Skeletal muscle tissue (tissue), 4 donors: ENCODE measurements around the gene PUM1. TPM values are rescaled to one million over a fixed set of nuclear protein-coding genes. Genes with fewer than 3 reads are reported as not detected.
A peak's percentile ranks its signal among the peaks of the same experiment; 100 is the strongest.

Experiments
- H3K27ac ChIP-seq: one replicate; pipeline ENCODE4 v1.7.0; 2013; ENCODE audit warnings: mild to moderate bottlenecking, low read depth, low read length, inconsistent platforms
- H3K27me3 ChIP-seq, 3 donors: one replicate each; pipeline ENCODE4 v1.7.0; 2013; ENCODE audit warnings: low read length in 3 of 3; ENCODE audit not compliant: control insufficient read depth in 3 of 3, insufficient read depth in 3 of 3
- H3K36me3 ChIP-seq, 3 donors: one replicate each; pipeline ENCODE4 v1.7.0; 2013; ENCODE audit warnings: low read length in 3 of 3; ENCODE audit not compliant: control insufficient read depth in 3 of 3, insufficient read depth in 3 of 3
- H3K4me1 ChIP-seq, 3 donors: one replicate each; pipeline ENCODE4 v1.7.0; 2013; ENCODE audit warnings: low read length in 3 of 3, mild to moderate bottlenecking in 3 of 3; ENCODE audit not compliant: control insufficient read depth in 3 of 3, insufficient read depth in 3 of 3
- H3K4me3 ChIP-seq, 3 donors: one replicate each; pipeline ENCODE4 v1.7.0; 2013; ENCODE audit warnings: low read length in 3 of 3
- H3K9ac ChIP-seq, 3 donors: one replicate each; pipeline ENCODE4 v1.7.0; 2013; ENCODE audit warnings: low read length in 3 of 3, mild to moderate bottlenecking in 3 of 3, moderate library complexity in 2 of 3, low read depth in 1 of 3
- H3K9me3 ChIP-seq, 3 donors: one replicate each; pipeline ENCODE4 v1.7.0; 2013; ENCODE audit warnings: low read length in 3 of 3; ENCODE audit not compliant: control insufficient read depth in 3 of 3
- total RNA-seq: library from RNA; depleted of rRNA; stranded (reverse); fragments of >200 nt; gene quantifications from one replicate; pipeline ENCODE4 v1.2.3, GENCODE V29; 2014
- donor health status: Osteomylitis.

Gene PUM1
- total RNA-seq, 1 donor from 2014 or later, result 68.9 TPM

DNA sequence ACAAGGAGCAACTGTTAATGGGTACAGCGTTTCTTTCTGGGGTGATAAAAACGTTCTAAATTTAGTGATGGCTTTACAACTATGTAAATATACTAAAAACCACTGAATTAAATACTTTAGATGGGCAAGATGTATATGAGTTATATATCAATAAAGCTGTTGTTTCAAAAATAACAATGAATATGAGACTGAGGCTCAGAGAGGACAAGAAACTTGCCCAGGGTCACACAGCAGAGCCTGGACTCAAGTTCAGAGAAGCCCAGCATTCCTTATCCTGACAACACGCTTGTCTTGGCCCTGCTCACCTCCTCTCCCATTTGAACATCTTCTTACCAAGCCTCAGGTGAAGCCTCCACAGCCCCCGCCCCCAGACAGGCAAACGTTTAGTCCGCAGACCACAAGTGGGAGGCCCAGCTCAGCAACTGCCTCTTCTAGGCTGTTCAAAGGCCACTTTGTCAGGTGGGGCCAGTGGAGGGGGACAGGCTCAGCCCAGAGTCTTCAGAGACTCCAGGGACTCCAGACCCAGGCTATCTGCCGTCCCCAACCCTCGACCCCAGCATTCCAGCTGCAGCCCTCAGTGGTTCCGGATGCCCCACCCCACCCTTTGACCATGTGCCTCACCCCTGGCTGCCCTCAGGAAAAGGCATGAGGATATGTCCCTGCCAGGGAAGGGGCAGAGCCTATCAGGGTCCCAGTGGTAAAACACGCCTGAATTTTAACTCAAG is 174.9 kb downstream of the PUM1 start:
- peaks cover 9 to 23% (median 20%) of the 10 kb centered on the region in 3 donors for H3K4me1 ChIP-seq
- H3K4me3 ChIP-seq, result no peak overlapping the region
- H3K27me3 ChIP-seq, result peaks cover 2 to 7% (median 3%) of the 10 kb centered on the region in 3 donors
- no peaks in the 10 kb centered on the region for H3K9me3 ChIP-seq
- no peaks in the 10 kb centered on the region for H3K36me3 ChIP-seq
- no peak overlapping the region for H3K27ac ChIP-seq
- no peak overlapping the region for H3K9ac ChIP-seq

- no peaks in the 10 kb centered on the region for H3K36me3 ChIP-seq
- H3K4me3 ChIP-seq, result no peak overlapping the region
- H3K9me3 ChIP-seq, result no peaks in the 10 kb centered on the region
- H3K27ac ChIP-seq, result no peak overlapping the region
- H3K9ac ChIP-seq, result no peak overlapping the region
- H3K4me1 ChIP-seq, result peaks cover 9 to 26% (median 20%) of the 10 kb centered on the region in 3 donors
- H3K27me3 ChIP-seq, result peaks cover 0 to 3% (median 3%) of the 10 kb centered on the region in 3 donors
Measured at GRCh38 chr1:30889511-30889910, 176.0 kb downstream of the PUM1 start.

DNA sequence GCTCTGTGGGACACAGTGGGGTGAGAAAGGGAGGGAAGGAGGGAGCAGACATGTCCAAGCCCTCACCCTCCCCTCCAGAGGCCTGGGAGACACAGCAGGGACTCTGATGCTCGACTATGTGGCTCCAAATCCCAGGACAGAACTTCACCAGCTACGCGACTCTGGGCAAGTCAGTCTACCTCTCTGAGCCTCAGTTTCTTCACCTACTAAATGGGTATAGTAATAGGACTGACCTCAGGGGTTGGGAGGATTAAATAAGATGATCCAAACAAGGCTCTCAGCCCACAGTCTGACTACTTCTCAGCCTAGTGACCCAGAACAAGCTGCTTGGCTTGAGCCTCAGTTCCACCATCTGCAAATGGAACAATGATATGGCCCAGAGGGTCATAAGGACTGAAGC is 176.5 kb downstream of the PUM1 start:
- Histone ChIP-seq H3K9ac (peak overlapping the region; percentile 47 to 64 (median 50)), H3K9me3 (no peaks in the 10 kb centered on the region), H3K27ac (peak overlapping the region; percentile 62), H3K36me3 (no peaks in the 10 kb centered on the region), H3K27me3 (peaks cover 0 to 3% (median 3%) of the 10 kb centered on the region in 3 donors), H3K4me3 (no peak overlapping the region), H3K4me1 (peaks cover 9 to 26% (median 20%) of the 10 kb centered on the region in 3 donors)

- Histone ChIP-seq H3K9me3 (no peaks in the 10 kb centered on the region), H3K27ac (peak overlapping the region; percentile 62), H3K36me3 (no peaks in the 10 kb centered on the region), H3K4me3 (no peak overlapping the region), H3K9ac (peak overlapping the region in 2 of 3 donors; percentile 50 to 64), H3K27me3 (peaks cover 0 to 3% (median 3%) of the 10 kb centered on the region in 3 donors), H3K4me1 (peaks cover 9 to 26% (median 20%) of the 10 kb centered on the region in 3 donors)
Measured at GRCh38 chr1:30888391-30888790, 177.1 kb downstream of the PUM1 start.

DNA sequence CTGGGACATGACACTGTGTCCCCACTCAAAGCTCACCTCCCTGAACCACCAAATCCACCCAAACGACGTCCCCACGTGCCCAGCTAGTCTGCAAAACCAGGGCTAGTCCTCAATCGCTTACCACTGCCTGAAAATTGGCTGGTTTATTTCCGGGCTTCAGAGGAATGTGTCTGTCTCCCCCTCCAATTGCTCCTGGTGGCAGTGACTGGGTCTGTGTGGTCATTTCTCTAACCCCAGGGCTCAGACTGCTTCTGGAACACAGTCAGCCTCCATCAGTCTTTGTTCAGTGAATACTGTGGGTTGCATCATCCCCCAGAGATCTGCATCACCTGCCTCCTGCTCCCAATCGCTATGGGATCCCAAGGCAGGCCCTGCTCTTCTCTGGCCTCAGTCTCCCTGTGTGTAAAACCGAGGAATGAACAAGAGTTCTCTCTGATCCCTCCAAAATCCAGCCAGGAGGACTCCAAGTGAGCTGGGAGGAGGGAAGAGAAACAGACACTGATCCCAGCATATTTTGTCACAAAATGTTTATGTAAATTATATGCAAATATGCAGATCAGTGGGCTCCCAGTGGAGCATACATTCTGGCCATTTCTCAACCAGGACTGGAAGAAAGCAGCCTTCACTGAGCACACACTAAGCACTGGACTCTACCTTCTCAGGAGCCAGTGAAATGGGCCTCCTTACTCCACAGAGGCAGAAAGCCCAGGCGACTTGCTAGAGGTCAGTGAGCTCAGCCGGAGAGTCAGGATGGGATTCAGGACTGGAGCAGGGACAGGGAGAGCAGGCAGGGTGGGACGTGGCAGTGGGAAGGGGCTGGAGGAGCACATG is 177.8 kb downstream of the PUM1 start:
- peaks cover 0 to 3% (median 3%) of the 10 kb centered on the region in 3 donors for H3K27me3 ChIP-seq
- H3K4me1 ChIP-seq, result peaks cover 9 to 26% (median 20%) of the 10 kb centered on the region in 3 donors
- H3K4me3 ChIP-seq, result no peak overlapping the region
- H3K27ac ChIP-seq, result no peak overlapping the region
- no peaks in the 10 kb centered on the region for H3K36me3 ChIP-seq
- peak overlapping the region in 1 of 3 donors; percentile 20 for H3K9ac ChIP-seq
- H3K9me3 ChIP-seq, result no peaks in the 10 kb centered on the region

- H3K4me1 ChIP-seq, result peaks cover 9 to 24% (median 16%) of the 10 kb centered on the region in 3 donors
- H3K9ac ChIP-seq, result no peak overlapping the region
- no peaks in the 10 kb centered on the region for H3K27me3 ChIP-seq
- H3K27ac ChIP-seq, result no peak overlapping the region
- no peak overlapping the region for H3K4me3 ChIP-seq
- no peaks in the 10 kb centered on the region for H3K9me3 ChIP-seq
- H3K36me3 ChIP-seq, result no peaks in the 10 kb centered on the region
Measured at GRCh38 chr1:30886710-30887428, 178.6 kb downstream of the PUM1 start.

DNA sequence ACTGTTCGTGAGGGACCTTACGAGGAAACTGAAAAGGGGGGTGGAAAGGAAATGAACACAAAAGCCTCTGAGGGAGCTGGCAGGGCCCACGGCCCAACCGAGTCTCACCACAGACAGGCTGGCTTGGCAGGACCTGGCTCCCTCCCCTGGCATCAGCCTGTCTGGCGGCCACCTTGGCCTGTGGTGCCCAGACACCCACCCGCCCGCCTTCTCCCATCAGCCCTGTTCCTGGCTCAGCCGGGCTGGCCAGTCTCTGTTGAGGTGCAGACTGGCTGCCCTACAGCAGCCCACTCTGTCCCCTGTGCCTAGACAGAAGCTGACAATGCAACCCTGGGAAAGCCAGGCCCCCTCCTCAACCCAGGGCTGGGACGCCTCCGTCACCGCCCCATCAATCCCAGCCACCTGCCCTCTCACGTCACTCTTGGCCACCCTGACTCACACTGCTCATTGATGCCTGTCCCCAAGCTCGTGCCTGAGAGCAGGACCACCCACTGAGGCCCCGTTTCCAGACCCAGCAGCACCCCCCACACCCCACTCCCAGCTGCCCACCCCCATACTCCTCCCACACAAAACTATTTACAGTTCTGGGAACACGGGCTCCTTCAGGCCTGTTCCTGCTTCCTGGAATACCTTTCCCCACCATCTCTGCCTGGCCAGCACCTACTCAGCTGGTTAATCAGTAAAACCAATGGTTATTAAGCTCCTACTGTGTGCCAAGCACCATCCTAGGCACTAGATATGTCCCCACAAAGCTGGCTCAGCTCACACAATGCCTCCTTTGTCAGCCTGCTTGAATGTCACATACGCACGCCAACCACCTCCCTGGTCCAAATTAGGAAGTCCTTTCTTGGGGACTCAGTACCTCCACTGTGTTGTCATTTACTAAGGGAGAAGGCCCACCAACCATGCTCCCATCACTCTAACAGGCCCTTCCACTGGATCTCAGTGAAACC is 179.7 kb downstream of the PUM1 start:
- peaks cover 0 to 2% (median 0%) of the 10 kb centered on the region in 3 donors for H3K27me3 ChIP-seq
- no peak overlapping the region for H3K4me3 ChIP-seq
- no peaks in the 10 kb centered on the region for H3K9me3 ChIP-seq
- H3K9ac ChIP-seq, result no peak overlapping the region
- no peak overlapping the region for H3K27ac ChIP-seq
- H3K4me1 ChIP-seq, result peaks cover 9 to 24% (median 16%) of the 10 kb centered on the region in 3 donors
- H3K36me3 ChIP-seq, result no peaks in the 10 kb centered on the region

- no peak overlapping the region for H3K27ac ChIP-seq
- H3K9me3 ChIP-seq, result no peaks in the 10 kb centered on the region
- no peak overlapping the region for H3K9ac ChIP-seq
- peaks cover 9 to 24% (median 16%) of the 10 kb centered on the region in 3 donors for H3K4me1 ChIP-seq
- peaks cover 0 to 2% (median 0%) of the 10 kb centered on the region in 3 donors for H3K27me3 ChIP-seq
- H3K4me3 ChIP-seq, result no peak overlapping the region
- no peaks in the 10 kb centered on the region for H3K36me3 ChIP-seq
Measured at GRCh38 chr1:30884723-30885122, 180.8 kb downstream of the PUM1 start.
